Esophagus squamous epithelium (tissue), 4 donors: ENCODE results near the gene CAV3.
"Not testable (repeated sequence)": the region's sequence is repeated elsewhere in the genome, so short reads cannot be mapped to it uniquely, and the experiment has no call there.

Experiments used
- CTCF ChIP-seq, 6 experiments: fragments of 450-650 bp in 4 of 6; fragments of 200-600 bp in 2 of 6; sonication (generic) in 2 of 6; IDR thresholded peaks; one replicate each; pipeline ENCODE4 v1.5.1; 2016 to 2019; ENCODE audit warnings: antibody characterized with exemption in 6 of 6, mild to moderate bottlenecking in 4 of 6, moderate library complexity in 4 of 6
- POLR2A ChIP-seq, 4 donors: fragments of 450-650 bp; IDR thresholded peaks; one replicate each; pipeline ENCODE4 v1.6.1; 2017; ENCODE audit warnings: antibody characterized with exemption in 4 of 4, mild to moderate bottlenecking in 4 of 4, moderate library complexity in 3 of 4

GRCh38 chr3:8715757-8716156, 17.8 kb upstream of the CAV3 start:
- not testable (repeated sequence) for TF ChIP-seq CTCF, POLR2A (IDR thresholded peaks at IDR 0.05)
